Hematopoietic multipotent progenitor cell treated with erythropoietin and hydrocortisone succinate and interleukin-3 and kit ligand, for 15 days (in vitro differentiated cells): ENCODE results near the gene MBL2.

Source experiments
- DNase-seq: peaks from one replicate; pipeline ENCODE4 v3.0.0-alpha.2; 2015; ENCODE audit warnings: low spot score

The MBL2 gene

DNA sequence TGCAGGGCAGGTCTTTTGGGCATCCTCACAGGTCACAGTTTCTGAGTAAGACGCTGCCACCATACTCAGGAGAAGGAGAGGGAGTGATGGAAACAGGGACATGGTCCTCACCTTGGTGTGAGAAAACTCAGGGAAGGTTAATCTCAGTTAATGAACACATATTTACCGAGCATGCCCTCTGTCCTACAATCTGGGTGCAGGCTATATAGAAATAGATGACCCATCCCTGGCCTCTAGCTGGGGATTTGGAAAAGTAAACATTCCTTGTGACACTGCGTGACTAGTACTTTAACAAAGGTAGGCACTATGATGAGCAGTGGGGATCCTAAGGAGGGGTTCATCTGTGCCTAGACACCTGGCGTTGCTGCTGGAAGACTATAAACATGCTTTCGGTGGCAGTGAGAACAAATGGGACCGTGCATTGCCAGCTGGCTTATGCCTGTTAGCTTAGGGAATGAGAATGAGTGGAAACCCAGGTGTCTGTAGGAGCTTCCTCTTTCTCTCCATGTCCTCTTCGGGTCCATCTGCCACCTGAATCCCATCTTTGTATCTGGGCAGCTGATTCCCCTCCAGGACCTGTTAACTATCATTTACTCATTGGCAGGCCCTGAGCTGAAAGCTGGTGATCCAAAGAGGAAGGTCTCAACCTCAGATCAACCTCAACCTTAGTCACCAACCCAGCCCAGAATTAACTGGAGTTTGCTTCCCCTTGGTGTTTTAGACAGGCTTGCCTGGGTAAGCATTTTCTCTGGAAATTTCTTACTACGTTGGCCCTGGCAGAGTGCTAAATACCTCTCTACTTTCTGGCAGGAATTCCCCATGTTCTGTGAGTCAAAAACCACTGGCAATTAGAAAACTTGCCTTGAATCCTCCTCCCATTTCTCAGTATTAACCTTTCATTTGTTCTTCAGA, 794 bp downstream of the MBL2 start:
- no peak for DNase-seq

DNA sequence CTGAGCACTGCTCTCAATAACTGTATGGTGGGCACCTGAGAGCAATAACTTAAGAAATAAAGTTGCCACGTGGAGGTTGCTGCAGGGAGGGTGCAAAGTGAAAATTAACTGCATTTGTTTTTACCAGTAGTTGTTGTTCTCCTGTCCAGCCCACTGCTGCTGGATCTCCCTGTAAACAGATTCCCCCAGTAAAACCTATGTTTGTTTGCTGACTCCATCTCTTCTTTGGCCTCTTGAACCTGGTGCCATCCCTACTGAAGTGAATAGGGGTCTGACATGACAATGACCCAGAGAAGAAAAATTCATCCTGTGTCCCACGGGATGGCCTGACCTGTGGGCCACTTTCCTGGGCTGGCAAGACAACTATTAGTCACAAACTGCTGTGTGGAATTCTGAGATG, 1.7 kb downstream of the MBL2 start:
- no peak for DNase-seq

- no peak for DNase-seq
These were observed 2.6 kb downstream of the MBL2 start for GRCh38 chr10:52769966-52770365.

- no peak for DNase-seq
These were observed 4.5 kb downstream of the MBL2 start for GRCh38 chr10:52768001-52768532.

DNA sequence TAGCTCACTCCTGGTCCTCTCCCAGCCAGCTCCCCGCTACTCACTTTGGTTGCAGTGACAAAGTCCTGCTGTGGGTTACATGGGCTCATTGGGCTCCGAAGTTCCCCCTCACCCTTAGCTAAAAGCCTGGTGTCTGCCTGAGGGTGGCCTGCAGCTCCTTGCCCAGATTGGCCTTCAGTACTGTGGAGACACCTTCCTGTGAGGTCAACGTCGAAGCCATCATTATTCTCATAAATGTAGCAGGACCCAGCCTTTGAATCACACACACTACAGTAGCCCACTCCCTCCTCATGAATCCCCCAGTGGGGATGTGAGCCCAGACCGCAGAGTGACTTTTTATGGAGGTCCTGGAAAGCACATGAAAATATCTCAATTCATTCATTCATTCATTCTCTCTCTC, 10.5 kb downstream of the MBL2 start:
- DNase-seq = no peak

- no peak for DNase-seq
These were observed 13.4 kb downstream of the MBL2 start for GRCh38 chr10:52759154-52759553.

- DNase-seq = no peak
These were observed 14.2 kb downstream of the MBL2 start for GRCh38 chr10:52758406-52758805.

DNA sequence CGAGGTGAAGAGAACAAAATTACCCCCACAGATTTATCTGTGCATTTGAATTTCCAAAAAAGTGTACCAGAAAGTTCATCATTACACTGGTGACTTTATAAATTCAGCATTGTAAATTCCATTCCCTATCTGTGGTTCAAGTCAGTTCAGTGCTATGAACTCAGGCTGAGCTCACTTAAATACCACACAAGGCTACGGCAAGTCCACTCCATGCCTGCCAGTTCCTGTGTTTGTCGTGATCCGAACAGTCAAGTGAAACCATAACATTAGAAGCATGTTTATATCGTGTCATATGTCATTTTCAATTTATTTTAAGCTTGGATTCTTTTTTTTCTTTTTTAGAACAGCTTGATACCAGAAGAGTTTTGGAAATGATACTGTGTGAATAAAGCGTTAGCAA, 14.8 kb downstream of the MBL2 start:
- DNase-seq = no peak

DNA sequence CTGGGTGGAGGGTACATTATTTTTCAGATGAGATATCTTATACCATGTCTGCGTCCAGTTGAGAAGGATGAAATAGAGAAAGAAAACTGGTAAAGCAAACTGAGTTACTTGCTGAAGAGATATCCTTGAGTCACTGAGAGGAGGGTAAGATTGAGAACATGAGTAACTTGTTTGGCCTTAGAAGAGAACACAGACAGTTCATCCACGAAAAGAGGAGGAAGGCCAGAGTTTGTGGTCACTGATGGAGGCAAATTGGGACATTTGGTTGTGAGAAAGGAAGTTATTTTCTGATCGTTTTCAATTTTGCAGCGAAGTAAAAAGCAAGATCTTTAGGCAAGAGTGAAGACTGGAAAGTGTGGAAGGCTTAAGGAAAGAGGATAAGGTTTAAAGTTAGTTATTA, 15.6 kb downstream of the MBL2 start:
- DNase-seq = no peak

DNA sequence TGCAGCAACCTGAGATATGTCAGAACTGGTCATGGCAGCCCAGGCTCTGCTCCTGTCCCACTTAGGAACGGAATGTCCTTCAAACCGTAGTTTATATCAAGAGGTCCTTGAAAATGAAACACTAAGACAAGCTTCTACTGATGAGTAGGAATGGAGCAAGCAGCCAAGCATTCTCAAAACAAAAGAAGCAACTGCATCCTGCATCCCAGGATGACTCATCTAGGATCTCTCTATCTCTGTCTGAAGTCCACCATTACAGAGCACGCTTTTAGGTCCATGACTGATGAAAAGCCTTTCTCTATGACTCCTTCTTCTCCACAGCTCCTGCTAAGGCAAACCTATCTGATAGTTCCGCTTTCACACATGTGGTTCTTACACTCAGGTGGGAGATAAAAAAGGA, 16.3 kb downstream of the MBL2 start:
- DNase-seq = no peak

DNA sequence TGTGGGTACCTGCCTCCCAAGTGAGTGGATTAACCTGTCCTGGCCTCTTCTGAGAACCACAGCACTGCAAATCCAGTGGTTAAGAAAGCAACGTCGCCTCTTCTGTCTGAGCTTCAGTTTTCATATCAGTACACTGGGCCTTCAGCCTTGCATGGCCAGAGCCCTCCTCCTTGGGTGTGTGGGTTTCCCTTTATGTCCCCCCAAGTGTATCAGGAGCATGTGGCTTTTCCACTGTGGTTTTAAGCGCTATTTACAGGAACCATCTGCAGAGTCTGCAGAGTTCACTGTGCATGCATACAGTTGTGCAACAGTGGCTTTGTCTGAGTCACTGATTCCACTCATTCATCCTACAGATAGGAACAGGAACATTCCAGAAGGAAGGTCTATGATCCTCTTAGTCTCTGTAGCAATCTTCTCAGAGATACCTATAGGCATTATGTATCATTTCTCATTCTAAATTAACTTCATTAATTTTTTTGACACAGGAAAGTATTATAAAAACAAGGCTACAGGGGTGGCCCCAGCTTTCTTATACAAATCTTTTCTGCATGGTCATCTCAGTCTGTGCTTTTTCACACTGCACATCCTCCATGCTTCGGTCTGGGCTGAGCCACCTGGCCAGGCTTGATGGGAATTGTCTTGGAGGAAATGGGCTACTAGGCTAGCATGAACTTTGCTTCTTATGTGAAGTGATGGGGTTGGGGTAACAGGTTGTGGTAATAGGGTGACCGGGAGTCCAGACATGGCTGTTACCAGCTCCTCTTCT, 17.1 kb downstream of the MBL2 start:
- no peak for DNase-seq

DNA sequence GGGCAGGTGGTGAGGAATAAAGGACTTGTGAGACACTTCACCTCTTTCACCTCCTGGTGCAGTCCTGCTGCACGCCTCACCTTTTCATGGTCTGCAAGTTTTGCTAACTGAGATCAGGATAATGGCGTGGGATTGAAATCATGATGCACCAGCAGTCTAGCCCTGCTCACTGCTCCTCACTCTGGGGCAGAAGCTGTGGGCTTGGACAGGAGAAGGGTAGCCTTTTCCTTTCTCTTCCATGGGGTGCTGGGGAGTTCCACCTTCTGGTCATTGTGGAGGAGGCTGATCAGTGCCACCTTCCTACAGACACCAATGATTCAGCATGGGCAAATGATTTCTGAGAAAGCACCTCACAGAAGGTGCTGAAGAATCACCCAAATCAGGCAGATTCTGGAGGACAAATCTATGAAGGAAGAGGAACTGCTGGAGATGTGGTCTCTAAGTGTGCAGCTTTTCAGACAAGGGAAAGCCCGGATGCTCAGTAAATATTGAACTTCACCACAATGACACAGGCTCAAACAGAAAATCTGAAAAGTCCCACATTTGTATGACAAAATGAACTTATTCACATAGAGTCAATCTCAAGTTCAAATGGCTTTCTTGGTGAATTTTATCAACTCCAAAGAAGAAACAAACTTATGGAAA, 19.7 kb downstream of the MBL2 start:
- no peak for DNase-seq

DNA sequence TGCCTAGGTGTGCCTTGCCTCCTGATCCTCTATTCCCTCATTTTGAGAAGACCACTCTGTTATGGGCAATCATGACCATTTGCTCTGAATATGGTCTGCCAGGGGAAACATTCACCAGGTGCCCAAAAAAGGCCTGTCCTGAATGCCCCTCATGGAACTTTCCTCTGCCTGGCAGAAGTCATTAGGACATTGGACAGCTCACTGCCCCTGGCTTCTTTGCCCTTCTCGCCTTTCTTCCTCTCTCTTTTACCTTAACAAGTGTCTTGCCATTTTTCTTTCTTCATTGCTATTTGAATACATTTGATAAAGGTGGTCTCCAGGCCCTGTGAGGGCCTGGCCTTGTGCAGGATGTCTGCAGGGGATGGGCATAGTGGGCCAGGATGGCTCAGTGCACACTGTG, 20.3 kb downstream of the MBL2 start:
- no peak for DNase-seq

DNA sequence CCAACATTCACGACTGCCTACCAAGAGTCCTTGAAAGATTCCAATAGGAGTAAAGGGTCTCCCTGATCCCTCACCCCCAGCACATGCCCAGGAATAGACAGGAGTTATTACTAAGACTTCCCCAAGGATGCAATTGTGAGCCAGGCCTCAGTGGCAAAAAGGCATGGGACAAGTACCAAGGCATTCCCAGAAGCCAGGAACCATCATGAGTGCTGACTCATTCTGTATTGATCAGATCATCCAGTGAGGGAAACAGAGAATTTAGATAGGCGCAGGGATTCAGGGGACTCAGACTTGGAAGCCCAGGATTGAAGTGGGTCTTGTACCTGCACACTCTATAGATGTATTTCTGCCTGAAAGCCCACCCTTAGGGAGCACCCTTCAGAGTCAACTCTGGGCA, 21.2 kb downstream of the MBL2 start:
- no peak for DNase-seq

DNA sequence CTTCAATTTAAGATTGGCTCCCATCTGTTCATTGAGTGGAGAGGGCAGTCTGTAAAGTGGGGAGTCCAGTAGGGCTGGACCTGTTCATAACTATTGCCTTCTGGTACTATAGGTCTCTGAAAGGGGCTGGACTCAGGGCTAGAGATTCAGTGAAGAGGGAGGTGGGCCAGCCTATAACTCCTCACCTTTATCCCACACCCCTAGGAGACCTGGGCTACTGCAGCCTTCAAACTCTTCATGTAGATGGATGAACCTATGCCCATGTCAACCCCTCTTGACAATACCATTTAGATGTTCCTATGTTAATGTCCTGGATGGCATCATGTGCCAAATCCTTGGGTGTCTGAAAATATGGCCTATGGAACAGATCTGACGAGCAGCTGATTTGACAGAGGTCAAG, 22.0 kb downstream of the MBL2 start:
- DNase-seq = no peak

GRCh38 chr10:52747694-52748093, 24.9 kb downstream of the MBL2 start:
- DNase-seq = no peak

GRCh38 chr10:52746169-52746568, 26.4 kb downstream of the MBL2 start:
- no peak for DNase-seq

- DNase-seq = no peak
These were observed 28.4 kb downstream of the MBL2 start for GRCh38 chr10:52744057-52744805.

DNA sequence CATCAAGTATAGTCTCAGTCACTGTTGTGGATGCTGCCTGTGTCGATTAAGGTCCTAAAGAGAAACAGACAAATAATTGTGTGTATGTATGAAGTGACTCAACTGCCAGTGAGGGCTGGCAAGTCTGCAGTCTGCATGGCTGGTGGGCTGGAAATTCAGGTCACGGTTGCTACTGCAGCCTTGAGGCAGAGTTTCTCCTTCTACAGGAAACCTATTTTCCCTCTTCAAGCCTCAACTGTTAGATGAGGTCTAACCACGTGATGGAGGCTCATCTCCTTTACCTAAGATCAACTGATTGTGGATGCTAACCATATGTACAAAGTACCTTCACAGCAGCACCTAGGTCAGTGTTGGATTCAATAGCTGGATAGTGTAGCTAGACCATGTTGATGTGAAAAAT, 29.9 kb downstream of the MBL2 start:
- no peak for DNase-seq

- no peak for DNase-seq
These were observed 30.7 kb downstream of the MBL2 start for GRCh38 chr10:52741851-52742250.

GRCh38 chr10:52740913-52741675, 31.5 kb downstream of the MBL2 start:
- DNase-seq = peak; percentile 30
